ENCODE data around the gene ORAI2. TPM values are rescaled to one million over a fixed set of nuclear protein-coding genes. Genes with fewer than 3 reads are reported as not detected.
A peak's percentile ranks its signal among the peaks of the same experiment; 100 is the strongest.

The ORAI2 gene
- total and polyA plus RNA-seq, 2 of the 13 experiments (the other 11 are each of a cell fraction or from before 2014, with no cell fraction given) = 3.0 to 6.0 TPM

GRCh38 chr7:102451371-102452054 is 18.1 kb downstream of the ORAI2 start (continued):
- TF ChIP-seq TFDP2 (CRISPR knock-in tag; IDR thresholded peaks at IDR 0.05) (no peak), KDM4B (CRISPR knock-in tag; IDR thresholded peaks at IDR 0.05) (no peak), NFIB (CRISPR knock-in tag; IDR thresholded peaks at IDR 0.05; ENCODE audit: borderline replicate concordance) (no peak), KAT7 (CRISPR knock-in tag; IDR thresholded peaks at IDR 0.05; ENCODE audit: borderline replicate concordance) (no peak), FUBP1 (CRISPR knock-in tag; IDR thresholded peaks at IDR 0.05; ENCODE audit: borderline replicate concordance) (no peak), ZNF331 (CRISPR knock-in tag; IDR thresholded peaks at IDR 0.05) (0 out of 2 replicates have a peak, but pooled peaks have one; percentile 23), GABPB1 (CRISPR knock-in tag; IDR thresholded peaks at IDR 0.05) (peak; percentile 42; the same call in 1 of the 2 replicates), RFXAP (CRISPR knock-in tag; IDR thresholded peaks at IDR 0.05; ENCODE audit: borderline replicate concordance) (0 out of 2 replicates have a peak, but pooled peaks have one; percentile 47), USF2 (IDR thresholded peaks at IDR 0.05; ENCODE audit: low read depth, low read length) (no peak), USF2 (CRISPR knock-in tag; IDR thresholded peaks at IDR 0.05; ENCODE audit: borderline replicate concordance) (no peak; the same call in 1 of the 2 replicates), ZNF547 (CRISPR knock-in tag; IDR thresholded peaks at IDR 0.05) (no peak), RXRA (CRISPR knock-in tag; IDR thresholded peaks at IDR 0.05) (no peak; the same call in 1 of the 2 replicates), NFE2L2 (IDR thresholded peaks at IDR 0.05; ENCODE audit: low read length) (no peak), MLXIP (CRISPR knock-in tag; IDR thresholded peaks at IDR 0.05; ENCODE audit: borderline replicate concordance) (0 out of 2 replicates have a peak, but pooled peaks have one; percentile 37), ZBTB44 (CRISPR knock-in tag; IDR thresholded peaks at IDR 0.05) (no peak), BRCA1 (CRISPR knock-in tag; IDR thresholded peaks at IDR 0.05) (0 out of 2 replicates have a peak, but pooled peaks have one; percentile 51), GABPA (IDR thresholded peaks at IDR 0.05; ENCODE audit: low read depth, low read length) (no peak), GABPA (CRISPR knock-in tag; IDR thresholded peaks at IDR 0.05; ENCODE audit: low read depth) (no peak), RFX1 (IDR thresholded peaks at IDR 0.05) (no peak), ZNF775 (CRISPR knock-in tag; IDR thresholded peaks at IDR 0.05; ENCODE audit: borderline replicate concordance) (no peak), TAF15 (IDR thresholded peaks at IDR 0.05; ENCODE audit: low read depth, low read length, poor library complexity, severe bottlenecking) (no peak)

All from HepG2 (cell line).